ENCODE results near the gene LRRD1.
"Not testable (repeated sequence)": the region's sequence is repeated elsewhere in the genome, so short reads cannot be mapped to it uniquely, and the experiment has no call there.

The LRRD1 gene

GRCh38 chr7:92141161-92141560 lies 37.8 kb downstream of the LRRD1 start:
- DNase-seq (ENCODE audit: low read depth): no peak

DNA sequence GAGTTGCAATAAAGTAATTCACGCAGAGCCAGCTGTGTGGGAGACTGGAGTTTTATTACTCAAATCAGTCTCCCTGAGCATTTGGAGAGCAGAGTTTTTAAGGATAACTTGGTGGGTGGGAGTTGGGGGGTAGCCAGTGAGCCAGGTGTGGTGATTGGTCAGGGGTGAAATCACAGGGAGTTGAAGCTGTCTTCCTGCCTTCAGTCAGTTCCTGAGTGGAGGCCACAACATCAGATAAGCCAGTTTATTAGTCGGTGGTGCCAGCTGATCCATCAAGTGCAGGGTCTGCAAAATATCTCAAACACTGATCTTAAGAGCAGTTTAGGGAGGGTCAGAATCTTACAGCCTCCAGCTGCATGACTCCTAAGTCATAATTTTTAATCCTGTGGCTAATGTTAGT lies 41.4 kb downstream of the LRRD1 start:
- no peak for DNase-seq (ENCODE audit: low read depth)

- DNase-seq (ENCODE audit: low read depth): no peak
Observed at GRCh38 chr7:92135052-92135889, 43.7 kb downstream of the LRRD1 start.

DNA sequence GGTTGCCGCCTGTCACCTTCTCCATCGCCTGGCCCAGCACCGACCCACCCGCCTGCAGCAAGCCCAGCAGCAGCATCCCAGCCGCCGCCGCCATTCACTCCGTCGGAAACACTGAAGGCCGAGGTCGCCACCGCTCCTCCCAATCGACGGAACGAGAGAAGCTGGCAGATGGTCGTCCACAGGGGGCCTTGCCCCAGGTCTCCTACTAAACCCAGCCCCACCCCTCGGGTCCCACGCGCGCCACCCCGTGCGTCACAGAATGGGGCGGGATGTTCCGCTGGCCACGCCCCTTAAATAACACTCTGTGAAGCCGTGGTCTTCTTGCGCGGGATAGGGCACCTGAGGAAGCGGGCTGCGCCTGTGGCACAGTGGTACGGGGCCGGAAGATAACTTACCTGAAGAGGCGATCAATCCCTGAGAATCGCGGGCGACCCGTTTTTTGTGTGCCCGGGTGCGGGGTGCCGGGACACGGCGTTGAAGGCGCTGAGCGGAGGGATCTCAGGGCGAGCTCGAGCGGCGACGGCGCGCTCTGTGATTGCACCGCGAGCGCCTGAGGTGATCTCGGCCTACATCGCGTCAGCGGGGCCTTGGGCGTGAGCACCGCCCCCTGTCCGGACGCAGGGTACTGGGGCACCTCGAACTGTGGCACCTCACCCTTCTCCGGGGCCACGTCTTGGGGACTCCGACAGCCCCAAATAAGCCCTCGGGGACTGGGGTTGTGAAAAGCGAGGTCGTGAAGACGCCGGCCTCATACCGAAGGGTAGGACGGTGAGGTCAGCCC lies 44.5 kb downstream of the LRRD1 start, which contains the start of gene CYP51A1:
Gene CYP51A1 (minus strand): TSS at position 207 of the 781 bp plus-strand sequence. CDS start 113 bp downstream, at position 94.
- peak; percentile 91 for DNase-seq (ENCODE audit: low read depth)

DNA sequence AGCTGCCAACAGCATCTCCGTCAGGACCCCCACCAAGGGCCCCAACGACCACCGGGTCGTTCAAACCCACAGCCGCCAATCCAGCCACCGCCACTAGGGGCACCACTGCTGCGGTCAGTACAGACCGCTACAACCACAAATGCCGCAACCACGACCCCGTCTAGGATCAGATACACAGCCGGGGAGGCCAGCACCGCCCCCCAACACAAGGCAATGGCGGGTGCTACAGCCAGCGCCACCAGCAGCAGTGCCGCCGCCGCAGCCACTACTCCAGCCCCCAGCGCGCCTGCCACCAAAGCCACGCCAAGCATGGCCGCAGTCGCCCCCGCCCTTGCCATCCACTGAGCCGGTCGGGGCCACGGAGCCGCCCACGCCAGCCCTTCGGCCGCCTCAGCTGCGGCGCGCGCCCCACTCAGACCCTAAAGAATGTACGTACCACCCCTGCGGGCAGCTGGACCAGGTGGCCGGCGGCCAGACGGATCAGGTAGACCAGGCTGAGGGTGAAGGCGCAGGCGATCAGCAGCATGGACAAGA lies 45.1 kb downstream of the LRRD1 start:
- DNase-seq (ENCODE audit: low read depth): peak; percentile 36

DNA sequence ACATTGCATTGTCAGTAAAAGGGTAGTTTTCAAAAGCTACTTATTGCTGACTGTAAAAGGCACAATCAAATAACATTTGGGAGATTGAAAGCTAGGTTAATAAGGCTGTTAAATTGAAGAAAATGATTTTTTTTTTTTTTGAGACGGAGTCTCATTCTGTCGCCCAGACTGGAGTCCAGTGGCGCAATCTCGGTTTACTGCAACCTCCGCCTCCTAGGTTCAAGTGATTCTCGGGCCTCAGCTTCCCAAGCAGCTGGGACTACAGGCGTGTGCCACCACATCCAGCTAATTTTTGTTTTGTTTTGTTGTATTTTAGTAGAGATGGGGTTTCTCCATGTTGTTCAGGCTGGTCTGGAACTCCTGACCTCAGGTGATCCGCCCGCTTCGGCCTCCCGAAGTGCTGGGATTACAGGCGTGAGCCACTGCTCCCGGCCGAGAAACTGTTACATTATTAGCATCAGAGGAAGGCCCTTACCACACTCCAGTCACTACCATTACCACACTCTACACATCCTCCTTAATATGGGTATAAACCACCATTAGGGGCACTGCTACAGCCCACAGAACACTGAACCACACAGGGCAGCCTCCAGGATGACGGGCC lies 45.7 kb downstream of the LRRD1 start:
- DNase-seq (ENCODE audit: low read depth): no peak

DNA sequence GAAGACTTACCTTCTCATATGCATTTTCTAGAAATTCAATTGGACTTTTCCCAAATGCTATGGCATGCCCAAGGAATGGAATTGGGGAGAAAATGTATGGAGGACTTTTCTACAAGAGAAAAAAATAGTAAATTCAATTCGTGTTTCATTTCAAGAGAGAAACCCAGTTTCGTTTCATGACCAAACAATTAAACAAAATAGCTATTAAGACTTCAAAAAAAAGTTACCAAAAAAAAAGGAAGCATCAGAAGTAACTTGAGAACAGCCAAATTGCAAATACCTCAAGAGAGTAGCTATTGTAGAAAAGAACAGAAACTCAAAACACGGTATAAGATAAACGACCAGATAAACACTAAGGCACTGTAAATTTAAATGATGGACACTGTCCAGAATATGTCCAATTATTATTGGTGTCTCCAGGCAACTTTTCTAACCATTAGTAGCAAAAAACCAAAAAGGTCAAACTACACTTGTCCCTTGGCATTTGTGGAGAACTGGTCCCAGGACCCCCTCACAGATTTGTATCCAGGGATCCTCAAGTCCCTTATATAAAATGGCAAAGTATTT lies 47.1 kb downstream of the LRRD1 start:
- DNase-seq (ENCODE audit: low read depth): no peak

DNA sequence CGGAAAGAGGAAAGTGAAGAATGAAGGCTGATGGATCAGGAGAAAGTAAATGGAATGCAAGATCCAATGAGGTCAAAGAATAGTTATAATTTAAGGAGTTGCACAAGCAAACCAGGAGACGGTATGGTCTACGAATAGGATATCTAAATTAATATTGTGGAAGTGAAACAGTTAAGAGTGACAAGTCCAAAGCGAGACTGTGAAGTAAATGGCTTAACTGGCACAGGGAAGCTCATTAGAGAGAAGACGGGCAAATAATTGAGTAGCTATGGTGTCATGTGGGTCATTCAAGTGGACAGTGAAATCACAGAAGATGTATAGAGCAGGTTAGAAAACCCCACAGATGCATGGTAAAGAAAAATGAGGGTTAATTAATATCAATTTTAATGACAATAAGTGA lies 47.8 kb downstream of the LRRD1 start:
- no peak for DNase-seq (ENCODE audit: low read depth)

GRCh38 chr7:92121681-92122080 lies 57.3 kb downstream of the LRRD1 start:
- DNase-seq (ENCODE audit: low read depth): no peak

GRCh38 chr7:92119213-92119759 lies 59.7 kb downstream of the LRRD1 start:
- DNase-seq (ENCODE audit: low read depth): no peak

GRCh38 chr7:92116949-92117348 lies 62.0 kb downstream of the LRRD1 start:
- no peak for DNase-seq (ENCODE audit: low read depth)

- no peak for DNase-seq (ENCODE audit: low read depth)
Observed at GRCh38 chr7:92115821-92116220, 63.1 kb downstream of the LRRD1 start.

DNA sequence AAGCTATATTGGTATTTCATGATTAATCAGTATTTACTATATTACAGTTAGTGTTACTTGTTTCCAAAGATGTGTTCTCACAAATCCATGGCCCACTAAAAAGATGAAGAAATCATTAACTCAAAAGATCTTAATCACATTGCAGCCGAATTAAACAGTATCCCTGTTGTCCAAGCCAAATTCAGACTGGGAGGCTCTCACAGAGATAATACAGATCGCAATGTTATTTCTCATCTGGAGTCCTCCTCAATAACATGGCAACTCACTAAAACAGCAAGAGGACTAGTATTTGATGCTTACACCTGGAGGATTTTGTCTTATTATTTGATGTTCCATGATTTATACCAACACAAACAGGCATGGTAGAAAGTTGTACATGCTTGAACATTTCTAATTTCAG lies 68.1 kb downstream of the LRRD1 start:
- DNase-seq (ENCODE audit: low read depth): no peak

GRCh38 chr7:92108821-92109220 lies 70.1 kb downstream of the LRRD1 start:
- DNase-seq (ENCODE audit: low read depth): no peak

DNA sequence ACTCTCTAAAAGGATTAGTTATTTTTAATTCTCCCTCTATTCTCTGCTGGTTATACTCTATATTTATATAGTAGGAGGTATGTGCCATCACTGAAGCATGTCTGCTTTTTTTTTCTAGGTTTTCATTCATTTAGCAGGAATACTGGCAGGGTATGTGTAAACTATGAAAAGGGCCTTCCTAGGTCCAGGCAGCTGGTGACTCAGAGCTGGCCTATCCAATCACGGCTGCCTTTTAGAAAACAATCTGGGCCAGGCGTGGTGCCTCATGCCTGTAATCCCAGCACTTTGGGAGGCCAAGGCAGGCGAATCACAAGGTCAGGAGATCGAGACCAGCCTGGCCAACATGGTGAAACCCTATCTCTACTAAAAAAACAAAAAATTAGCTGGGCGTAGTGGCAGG lies 76.1 kb downstream of the LRRD1 start:
- not testable (repeated sequence) for DNase-seq (ENCODE audit: low read depth)

- no peak for DNase-seq (ENCODE audit: low read depth)
Observed at GRCh38 chr7:92100534-92100933, 78.4 kb downstream of the LRRD1 start.

- DNase-seq (ENCODE audit: low read depth): no peak
Observed at GRCh38 chr7:92095380-92095779, 83.6 kb downstream of the LRRD1 start.

All from activated T-cell treated with anti-CD3 and anti-CD28 coated beads for 1 hour (primary cell).